HG02938 (cell line): Measurements from ENCODE around the gene FARS2.

Source experiments
- ATAC-seq: cut with Tn5 transposase; IDR thresholded peaks from one replicate; pipeline ENCODE4 v1.9.1; 2021; ENCODE audit warnings: mild to moderate bottlenecking, moderate library complexity; ENCODE audit not compliant: unreplicated experiment

The FARS2 gene

GRCh38 chr6:5316951-5317350 lies 55.6 kb downstream of the FARS2 start:
- ATAC-seq = no peak

- no peak for ATAC-seq
Observed at GRCh38 chr6:5318617-5319272, 57.4 kb downstream of the FARS2 start.

- ATAC-seq = no peak
Observed at GRCh38 chr6:5323979-5324378, 62.7 kb downstream of the FARS2 start.

GRCh38 chr6:5325173-5325572 lies 63.9 kb downstream of the FARS2 start:
- no peak for ATAC-seq

- ATAC-seq = no peak
Observed at GRCh38 chr6:5326022-5326641, 64.8 kb downstream of the FARS2 start.

GRCh38 chr6:5328800-5329199 lies 67.5 kb downstream of the FARS2 start:
- ATAC-seq = no peak

GRCh38 chr6:5331845-5332442 lies 70.6 kb downstream of the FARS2 start:
- no peak for ATAC-seq

- no peak for ATAC-seq
Observed at GRCh38 chr6:5333658-5334057, 72.3 kb downstream of the FARS2 start.

GRCh38 chr6:5334341-5334740 lies 73.0 kb downstream of the FARS2 start:
- ATAC-seq = no peak

GRCh38 chr6:5335020-5335419 lies 73.7 kb downstream of the FARS2 start:
- no peak for ATAC-seq

- ATAC-seq = no peak
Observed at GRCh38 chr6:5337573-5337972, 76.3 kb downstream of the FARS2 start.

- ATAC-seq = no peak
Observed at GRCh38 chr6:5338177-5338960, 77.1 kb downstream of the FARS2 start.

GRCh38 chr6:5339786-5340185 lies 78.5 kb downstream of the FARS2 start:
- ATAC-seq = no peak

- ATAC-seq = no peak
Observed at GRCh38 chr6:5341845-5342244, 80.5 kb downstream of the FARS2 start.

GRCh38 chr6:5343998-5344397 lies 82.7 kb downstream of the FARS2 start:
- ATAC-seq = no peak

- ATAC-seq = no peak
Observed at GRCh38 chr6:5345324-5345723, 84.0 kb downstream of the FARS2 start.

GRCh38 chr6:5351552-5352210 lies 90.4 kb downstream of the FARS2 start:
- no peak for ATAC-seq

- no peak for ATAC-seq
Observed at GRCh38 chr6:5353971-5354370, 92.7 kb downstream of the FARS2 start.

GRCh38 chr6:5357486-5357885 lies 96.2 kb downstream of the FARS2 start:
- ATAC-seq = no peak

- no peak for ATAC-seq
Observed at GRCh38 chr6:5359417-5359816, 98.1 kb downstream of the FARS2 start.

GRCh38 chr6:5361396-5361795 lies 100.1 kb downstream of the FARS2 start:
- no peak for ATAC-seq
